Stimulated activated CD8-positive, alpha-beta memory T cell treated with anti-CD3 and anti-CD28 coated beads, Interleukin-15, amount 100 ng/mL, for 24 hours (primary cell): ENCODE data around the gene TLN1.

Source experiments
- DNase-seq: peaks from one replicate; pipeline ENCODE4 v3.0.0-alpha.2; 2020; ENCODE audit warnings: low read depth

Gene TLN1

GRCh38 chr9:35664531-35665470 is 67.2 kb downstream of the TLN1 start, which contains the start of gene ARHGEF39:
TSS of gene ARHGEF39 (minus strand) at chr9:35665195. CDS start at chr9:35665169, 26 bp downstream.
- DNase-seq = no peak

- DNase-seq = no peak
Observed at GRCh38 chr9:35662437-35662836, 69.6 kb downstream of the TLN1 start.

- no peak for DNase-seq
Observed at GRCh38 chr9:35661756-35662350, 70.1 kb downstream of the TLN1 start.

GRCh38 chr9:35660966-35661415 is 71.0 kb downstream of the TLN1 start:
- no peak for DNase-seq

DNA sequence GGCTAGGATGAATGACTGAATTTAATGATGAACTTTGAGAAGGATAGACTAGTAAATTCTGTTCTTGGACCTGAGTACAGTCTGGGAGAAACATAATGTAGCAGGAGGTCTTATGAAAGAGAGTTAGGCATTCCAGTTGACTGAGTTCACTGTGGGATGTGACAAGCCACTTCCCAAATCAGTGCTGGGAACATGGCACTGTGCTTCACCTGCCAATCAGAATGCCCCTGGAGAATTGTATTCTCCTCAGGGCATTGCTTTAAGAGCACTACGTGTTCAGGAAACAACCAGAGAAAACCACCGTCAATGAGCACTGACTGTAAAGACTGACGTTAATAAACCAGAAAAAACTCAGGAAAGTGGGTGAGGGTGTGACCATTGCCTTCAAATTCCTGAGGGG is 72.7 kb downstream of the TLN1 start:
- no peak for DNase-seq

GRCh38 chr9:35658968-35659220 is 73.1 kb downstream of the TLN1 start:
- DNase-seq = no peak

- DNase-seq = peak; percentile 72
Observed at GRCh38 chr9:35658137-35658967, 73.6 kb downstream of the TLN1 start, which contains the start of gene CCDC107. TSS of gene CCDC107 (plus strand) at chr9:35658292. CDS start at chr9:35658380, 88 bp downstream.

- DNase-seq = peak; percentile 77
Observed at GRCh38 chr9:35657546-35658136, 74.4 kb downstream of the TLN1 start, which contains the start of gene RMRP. TSS of gene RMRP (minus strand) at chr9:35658019.

DNA sequence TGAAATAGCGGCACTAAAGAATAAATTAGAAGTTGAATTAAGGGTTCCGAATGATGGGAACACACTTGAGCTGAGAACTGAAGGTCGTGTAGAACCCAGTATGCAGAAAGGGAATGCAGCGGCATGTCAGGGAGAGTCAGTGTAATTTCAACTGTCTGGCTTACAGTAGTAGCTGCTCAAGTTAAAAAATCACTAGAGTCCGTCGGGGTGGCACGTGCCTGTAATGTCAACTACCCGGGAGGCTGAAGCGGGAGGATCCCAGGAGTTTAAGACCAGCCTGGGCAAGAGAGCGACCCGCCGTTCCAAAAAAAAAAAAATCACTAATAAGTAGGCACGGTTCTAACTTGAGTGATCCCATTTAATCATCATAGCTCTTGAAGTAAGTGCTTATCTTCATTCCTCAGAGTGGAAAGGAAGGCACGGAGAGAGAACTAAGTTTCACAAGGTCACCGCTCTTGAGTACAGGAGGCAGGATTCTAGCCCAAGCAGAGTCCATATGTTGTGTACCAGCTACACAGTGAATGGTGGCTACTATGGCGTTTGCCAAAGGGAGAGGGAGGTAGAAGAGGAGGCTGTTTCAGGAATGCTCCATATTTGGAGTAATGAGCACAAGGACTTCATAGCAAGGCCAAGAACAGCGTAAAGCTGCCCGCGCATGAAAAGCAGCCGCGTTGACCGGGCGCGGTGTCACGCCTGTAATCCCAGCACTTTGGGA is 75.0 kb downstream of the TLN1 start:
- no peak for DNase-seq

DNA sequence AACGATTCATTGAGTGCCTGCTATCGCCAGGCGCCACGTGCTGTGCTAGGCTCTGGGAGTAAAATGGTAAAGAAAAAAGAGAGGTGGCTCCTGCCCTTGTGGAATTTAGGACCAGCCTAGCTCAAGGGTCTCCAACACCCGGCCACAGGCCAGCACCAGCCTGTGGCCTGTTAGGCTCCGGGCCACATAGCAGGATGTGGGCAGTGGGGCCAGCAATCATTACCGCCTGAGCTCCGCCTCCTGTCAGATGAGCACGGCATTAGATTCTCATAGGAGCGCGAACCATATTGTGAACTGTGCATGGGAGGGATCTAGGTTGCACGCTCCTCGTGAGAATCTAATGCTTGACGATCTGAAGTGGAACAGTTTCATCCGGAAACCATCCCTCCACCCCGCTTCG is 75.6 kb downstream of the TLN1 start:
- no peak for DNase-seq

DNA sequence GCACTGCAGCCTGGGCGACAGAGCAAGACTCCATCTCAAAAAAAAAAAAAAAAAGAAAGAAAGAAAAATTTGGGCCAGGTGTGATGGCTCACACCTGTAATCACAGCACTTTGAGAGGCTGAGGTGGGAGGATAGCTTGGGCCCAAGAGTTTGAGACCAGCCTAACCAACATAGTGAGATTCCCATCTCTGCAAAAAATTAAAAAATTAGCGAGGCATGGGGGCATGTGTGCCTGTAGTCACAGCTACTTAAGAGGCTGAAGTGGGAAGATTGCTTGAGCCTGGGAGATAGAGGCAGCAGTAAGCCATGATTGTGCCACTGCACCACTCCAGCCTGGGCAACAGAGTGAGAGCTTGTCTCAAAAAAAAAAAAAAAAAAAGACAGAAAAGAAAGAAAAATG is 78.4 kb downstream of the TLN1 start:
- no peak for DNase-seq

DNA sequence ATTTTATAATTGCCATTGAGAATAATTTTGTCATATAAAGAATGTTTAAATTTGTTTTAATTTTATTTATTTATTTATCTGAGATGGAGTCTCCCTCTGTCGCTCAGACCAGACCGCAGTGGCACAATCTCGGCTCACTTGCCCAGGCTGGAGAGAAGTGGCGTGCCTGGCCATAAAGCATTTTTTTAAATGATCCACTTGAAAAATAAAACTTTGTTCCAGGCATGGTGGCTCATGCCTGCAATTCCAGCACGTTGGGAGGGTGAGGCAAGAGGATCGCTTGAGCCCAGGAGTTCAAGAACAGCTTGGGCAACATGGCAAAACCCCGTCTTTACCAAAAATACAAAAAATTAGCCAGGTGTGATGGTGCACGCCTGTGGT is 79.2 kb downstream of the TLN1 start:
- DNase-seq = no peak

DNA sequence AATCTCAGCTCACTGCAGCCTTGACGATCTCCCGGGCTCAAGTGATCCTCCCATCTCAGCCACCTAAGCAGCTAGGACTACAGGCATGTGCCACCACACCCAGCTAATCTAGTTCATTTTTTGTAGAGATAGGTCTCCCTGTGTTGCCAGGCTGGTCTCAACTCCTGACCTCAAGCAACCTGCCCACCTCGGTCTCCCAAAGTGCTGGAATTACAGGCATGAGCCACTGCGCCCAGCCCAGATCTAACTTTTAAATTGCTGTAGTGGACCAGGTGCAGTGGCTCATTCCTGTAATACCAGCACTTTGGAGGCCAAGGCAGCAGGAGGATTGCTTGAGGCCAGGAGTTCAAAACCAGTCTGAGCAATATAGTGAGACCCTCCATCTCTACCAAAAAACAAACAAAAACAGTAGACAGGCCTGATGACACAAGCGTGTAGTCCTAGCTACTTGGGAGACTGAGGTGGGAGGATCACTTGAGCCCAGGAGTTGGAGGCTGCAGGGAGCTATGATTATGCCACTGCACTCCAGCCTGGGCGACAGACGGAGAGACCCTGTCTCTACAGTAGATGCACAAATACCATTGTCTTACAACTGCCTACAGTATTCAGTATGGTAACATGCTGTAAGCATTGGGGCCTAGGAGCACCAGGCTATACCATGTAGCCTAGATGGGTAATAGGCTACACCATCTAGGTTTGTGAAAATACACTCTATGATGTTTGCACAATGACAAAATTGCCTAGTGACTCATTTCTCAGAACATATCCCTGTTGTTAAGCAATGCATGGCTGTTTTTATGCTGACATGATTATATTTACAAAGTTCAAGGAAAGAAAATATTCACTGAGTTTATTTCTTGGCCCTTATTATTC is 79.8 kb downstream of the TLN1 start:
- no peak for DNase-seq

DNA sequence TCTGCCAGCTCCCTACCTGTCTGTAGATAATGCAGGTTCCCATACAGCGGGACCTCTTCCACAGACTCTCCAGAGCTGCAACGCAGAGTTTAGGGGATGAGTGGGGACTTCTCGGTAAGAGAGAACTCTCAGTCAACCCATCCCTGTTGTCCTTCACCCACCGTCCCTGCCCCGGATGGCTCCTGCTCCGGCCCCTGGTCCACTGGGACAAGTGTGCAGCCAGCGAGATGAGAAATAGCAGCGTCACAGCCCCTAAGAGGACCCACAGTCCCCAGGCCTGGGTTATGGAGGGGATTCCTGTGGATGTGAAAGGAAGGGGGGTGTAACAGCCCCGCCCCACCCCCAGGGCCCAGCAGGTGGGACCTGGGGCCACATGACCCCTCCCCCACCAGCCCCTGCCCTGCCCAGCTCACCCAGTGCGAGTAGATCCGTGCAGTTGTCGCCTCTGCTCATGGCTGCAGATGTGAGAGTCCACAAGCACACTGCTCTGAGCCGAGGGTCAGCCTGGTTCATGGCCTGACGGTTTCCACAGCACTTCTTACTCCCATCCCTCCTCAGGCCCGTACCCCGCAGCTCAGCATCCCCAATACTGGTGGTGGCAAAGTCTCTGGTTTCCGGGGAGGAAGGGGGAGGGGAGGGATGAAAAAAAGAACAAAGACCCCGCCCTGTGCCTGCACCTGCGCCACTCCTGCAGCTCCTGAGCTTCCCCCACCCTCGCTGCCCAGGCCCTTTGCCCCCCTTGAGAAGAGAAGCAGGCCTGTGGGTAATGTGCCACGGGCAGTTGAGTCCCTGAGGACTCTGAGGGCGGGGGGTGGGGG is 81.4 kb downstream of the TLN1 start, which contains the start of gene SIT1:
TSS of gene SIT1 (minus strand) at position 591 of the 818 bp plus-strand sequence. CDS start at position 513, 78 bp downstream.
- no peak for DNase-seq

GRCh38 chr9:35649431-35650340 is 82.3 kb downstream of the TLN1 start:
- no peak for DNase-seq
